ENCODE measurements around the gene NFKBIB.

DNA sequence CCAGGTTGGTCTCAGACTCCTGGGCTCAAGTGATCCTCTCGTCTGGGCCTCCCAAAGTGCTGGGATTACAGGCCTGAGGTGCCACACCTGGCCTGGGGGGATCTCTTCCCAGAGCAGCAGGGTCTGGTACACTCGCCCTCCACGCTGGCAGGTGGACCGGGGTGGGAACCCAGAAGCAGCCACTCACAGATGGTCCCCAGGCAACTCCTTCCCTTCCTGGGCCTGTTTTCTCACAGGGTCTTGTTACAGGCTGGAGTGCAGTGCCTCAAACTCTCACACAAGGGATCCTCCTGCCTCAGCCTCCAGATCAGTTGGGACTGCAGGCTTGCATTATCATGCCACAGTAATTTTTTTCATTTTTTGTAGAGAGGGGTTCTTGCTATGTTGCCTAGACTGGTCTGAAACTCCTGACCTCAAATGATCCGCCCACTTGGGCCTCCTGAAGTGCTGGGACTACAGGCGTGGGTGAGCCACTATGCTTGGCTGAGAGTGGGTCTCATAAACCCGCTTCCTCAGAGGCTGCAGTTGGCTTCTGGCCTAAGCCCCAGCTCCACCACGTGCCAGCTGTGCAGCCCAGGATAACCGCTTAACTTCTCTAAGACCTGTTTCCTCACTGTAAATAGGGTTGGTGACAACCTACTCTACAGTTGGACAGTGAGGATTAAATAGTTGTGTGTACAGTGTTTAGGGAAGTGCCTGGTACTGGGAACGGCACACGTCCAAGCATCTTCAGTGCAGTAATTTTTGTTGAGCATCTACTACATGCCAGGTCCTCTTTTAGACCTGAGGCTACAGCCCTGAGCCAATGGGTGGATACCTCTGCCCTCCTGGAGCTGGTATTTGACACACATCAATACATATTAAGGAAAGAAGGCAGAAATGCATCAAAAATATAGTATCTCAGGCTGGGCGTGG, 13.1 kb downstream of the NFKBIB start:
- no peak for TF ChIP-seq POLR2AphosphoS5 (IDR thresholded peaks at IDR 0.05)
- TF ChIP-seq EP300 (IDR thresholded peaks at IDR 0.05) = no peak
